Lung (tissue), 16 donors: Measurements from ENCODE around the gene C2orf66. TPM values are rescaled to one million over a fixed set of nuclear protein-coding genes. Genes with fewer than 3 reads are reported as not detected.

ENCODE experiments used
- ATAC-seq: fragments of 200-7000 bp; cut with Tn5 transposase; one replicate; pipeline ENCODE4 v1.9.1; 2020; ENCODE audit warnings: moderate number of reproducible peaks; ENCODE audit not compliant: insufficient read depth, low FRiP score
- DNase-seq, 3 donors: peaks; one replicate each; pipeline ENCODE4 v3.0.0-alpha.2; 2013 to 2017
- H3K27ac ChIP-seq, 2 donors: one replicate each; pipeline ENCODE4 v1.5.1; 2013; ENCODE audit warnings: mild to moderate bottlenecking in 2 of 2, moderate library complexity in 2 of 2, control low read depth in 1 of 2, inconsistent platforms in 1 of 2, low read depth in 1 of 2, low read length in 1 of 2
- H3K27me3 ChIP-seq, 3 donors: one replicate each; pipeline ENCODE4 v1.5.1; 2013; ENCODE audit warnings: low read length in 2 of 3; ENCODE audit not compliant: control insufficient read depth in 3 of 3, insufficient read depth in 3 of 3
- H3K36me3 ChIP-seq, 4 donors: one replicate each; pipeline ENCODE4 v1.5.1; 2013; ENCODE audit warnings: low read length in 4 of 4, mild to moderate bottlenecking in 1 of 4, moderate library complexity in 1 of 4; ENCODE audit not compliant: control insufficient read depth in 4 of 4, insufficient read depth in 4 of 4
- H3K4me1 ChIP-seq, 5 donors: one replicate each; pipeline ENCODE4 v1.5.1; 2013; ENCODE audit warnings: low read length in 5 of 5, mild to moderate bottlenecking in 2 of 5, moderate library complexity in 1 of 5; ENCODE audit not compliant: control insufficient read depth in 5 of 5, insufficient read depth in 5 of 5
- H3K4me3 ChIP-seq: one replicate; pipeline ENCODE4 v1.5.1; 2013; ENCODE audit warnings: mild to moderate bottlenecking, control low read depth, moderate library complexity
- H3K9ac ChIP-seq, 2 donors: one replicate each; pipeline ENCODE4 v1.5.1; 2013; ENCODE audit warnings: low read length in 2 of 2, control low read depth in 1 of 2; ENCODE audit not compliant: insufficient read depth in 1 of 2
- H3K9me3 ChIP-seq, 4 donors: one replicate each; pipeline ENCODE4 v1.5.1; 2013; ENCODE audit warnings: low read length in 3 of 4, mild to moderate bottlenecking in 1 of 4, moderate library complexity in 1 of 4; ENCODE audit not compliant: control insufficient read depth in 4 of 4, insufficient read depth in 3 of 4
- WGBS, 2 donors: extraction: QIAGEN DNeasy Blood & Tissue Kit; methylation state at CpG; one replicate each; pipeline ENCODE4 v1.1.7; 2013; 5-methylcytosine and 5-hydroxymethylcytosine counted together
- long read RNA-seq, 5 donors: transcript quantifications; one replicate each; lab custom pipeline, GENCODE V29; 2026
- polyA plus RNA-seq, 2 donors: library from polyadenylated mRNA; stranded (reverse); fragments of 200-250 nt; gene quantifications; one replicate each; pipeline ENCODE4 v1.2.1, GENCODE V29; 2013
- total RNA-seq, 2 donors: library from RNA; depleted of rRNA in 1 of 2; stranded (reverse); fragments of >200 nt in 1 of 2; gene quantifications; one replicate each; pipeline ENCODE4 v1.2.1, GENCODE V29; 2014 to 2021
- TF ChIP-seq, protein P1 (sequence below): IDR thresholded peaks from 2 replicates; pipeline ENCODE4 v1.5.1; 2012; ENCODE audit warnings: mild to moderate bottlenecking; ENCODE audit errors: control extremely low read depth, extremely low read depth
- donor health status: control.
- donor health status: control.
- donor health status: Bipolar disorder and iron deficiency.
- donor health status: healthy.
- donor health status: DM: yes; HTN: yes; CAD: no.

C2orf66 gene
- total RNA-seq (not detected), polyA plus RNA-seq (under 1 TPM; 0.02 to 0.18 TPM)
- long read RNA-seq, donor 1 = 0 reads
- long read RNA-seq, donor 2 = 0 reads
- long read RNA-seq, donor 3 = 0 reads
- long read RNA-seq, donor 4 = 0 reads
- long read RNA-seq, donor 5 = 0 reads

GRCh38 chr2:196809260-196809659 lies at the start of gene C2orf66:
TSS of gene C2orf66 (minus strand) at chr2:196809355. CDS start at chr2:196809336, 19 bp downstream.
- TF ChIP-seq, protein P1, sequence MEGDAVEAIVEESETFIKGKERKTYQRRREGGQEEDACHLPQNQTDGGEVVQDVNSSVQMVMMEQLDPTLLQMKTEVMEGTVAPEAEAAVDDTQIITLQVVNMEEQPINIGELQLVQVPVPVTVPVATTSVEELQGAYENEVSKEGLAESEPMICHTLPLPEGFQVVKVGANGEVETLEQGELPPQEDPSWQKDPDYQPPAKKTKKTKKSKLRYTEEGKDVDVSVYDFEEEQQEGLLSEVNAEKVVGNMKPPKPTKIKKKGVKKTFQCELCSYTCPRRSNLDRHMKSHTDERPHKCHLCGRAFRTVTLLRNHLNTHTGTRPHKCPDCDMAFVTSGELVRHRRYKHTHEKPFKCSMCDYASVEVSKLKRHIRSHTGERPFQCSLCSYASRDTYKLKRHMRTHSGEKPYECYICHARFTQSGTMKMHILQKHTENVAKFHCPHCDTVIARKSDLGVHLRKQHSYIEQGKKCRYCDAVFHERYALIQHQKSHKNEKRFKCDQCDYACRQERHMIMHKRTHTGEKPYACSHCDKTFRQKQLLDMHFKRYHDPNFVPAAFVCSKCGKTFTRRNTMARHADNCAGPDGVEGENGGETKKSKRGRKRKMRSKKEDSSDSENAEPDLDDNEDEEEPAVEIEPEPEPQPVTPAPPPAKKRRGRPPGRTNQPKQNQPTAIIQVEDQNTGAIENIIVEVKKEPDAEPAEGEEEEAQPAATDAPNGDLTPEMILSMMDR = no peak
- Histone ChIP-seq H3K36me3 (no peaks in the 10 kb centered on the region), H3K9me3 (no peaks in the 10 kb centered on the region), H3K4me1 (no peaks in the 10 kb centered on the region), H3K9ac (no peak within 1 kb of the TSS), H3K27me3 (no peaks in the 10 kb centered on the region), H3K27ac (no peak within 1 kb of the TSS), H3K4me3 (no peak within 1 kb of the TSS)
- WGBS, 2 donors = 37 to 81% methylated on average over 1 of the region's 1 CpG
- ATAC-seq (no peak), DNase-seq (no peak)

GRCh38 chr2:196854629-196855028 lies 45.5 kb upstream of the C2orf66 start:
- Histone ChIP-seq H3K4me1 (no peaks in the 10 kb centered on the region), H3K36me3 (peaks cover 0 to 10% (median 2%) of the 10 kb centered on the region in 4 donors), H3K9ac (no peak overlapping the region), H3K27me3 (no peaks in the 10 kb centered on the region), H3K4me3 (no peak overlapping the region), H3K27ac (no peak overlapping the region), H3K9me3 (peaks cover 0 to 6% (median 0%) of the 10 kb centered on the region in 4 donors)
- TF ChIP-seq, protein P1 = no peak
- ATAC-seq (no peak), DNase-seq (no peak)
- WGBS, 2 donors = 94 to 96% methylated on average over 1 of the region's 1 CpG

GRCh38 chr2:196853301-196854087 lies 44.3 kb upstream of the C2orf66 start:
- peak in 2 of 3 donors; percentile 29 to 38 for DNase-seq
- no peak overlapping the region for H3K27ac ChIP-seq
- no peak overlapping the region for H3K9ac ChIP-seq
- H3K4me1 ChIP-seq = no peaks in the 10 kb centered on the region
- WGBS, 2 donors = 58 to 60% methylated on average over 4 of the region's 4 CpGs
- H3K27me3 ChIP-seq = no peaks in the 10 kb centered on the region
- no peaks in the 10 kb centered on the region for H3K9me3 ChIP-seq
- no peak for ATAC-seq
- TF ChIP-seq, protein P1 = no peak
- no peak overlapping the region for H3K4me3 ChIP-seq
- H3K36me3 ChIP-seq = peaks cover 0 to 5% (median 2%) of the 10 kb centered on the region in 4 donors
